Fibroblast of upper back skin (primary cell): ENCODE measurements around the gene APOBEC2.

Source experiments
- DNase-seq: peaks from one replicate; pipeline ENCODE4 v3.0.0-alpha.2; 2013

The APOBEC2 gene

GRCh38 chr6:41038205-41038604 lies 14.8 kb upstream of the APOBEC2 start:
- DNase-seq = no peak

GRCh38 chr6:41039060-41039998 lies 13.7 kb upstream of the APOBEC2 start, which contains the start of gene UNC5CL:
Gene UNC5CL (minus strand): TSS chr6:41039221. CDS start chr6:41035074, 4,147 bp downstream.
- DNase-seq = no peak

GRCh38 chr6:41040101-41040939 lies 12.7 kb upstream of the APOBEC2 start:
- DNase-seq = no peak

GRCh38 chr6:41040940-41041536 lies 12.0 kb upstream of the APOBEC2 start:
- DNase-seq = no peak

GRCh38 chr6:41042226-41043055 lies 10.6 kb upstream of the APOBEC2 start, which contains the start of gene TSPO2:
Gene TSPO2 (plus strand): TSS chr6:41042467. CDS start chr6:41042986, 519 bp downstream.
- no peak for DNase-seq

- no peak for DNase-seq
These were observed 9.9 kb upstream of the APOBEC2 start for GRCh38 chr6:41043151-41043550.

GRCh38 chr6:41045664-41046063 lies 7.3 kb upstream of the APOBEC2 start:
- DNase-seq = no peak

- DNase-seq = no peak
These were observed 6.9 kb upstream of the APOBEC2 start for GRCh38 chr6:41046084-41046483.

- no peak for DNase-seq
These were observed 5.7 kb upstream of the APOBEC2 start for GRCh38 chr6:41047306-41047705.

GRCh38 chr6:41047745-41048732 lies 5.0 kb upstream of the APOBEC2 start:
- DNase-seq = no peak

GRCh38 chr6:41049521-41049920 lies 3.5 kb upstream of the APOBEC2 start:
- peak; percentile 14 for DNase-seq

GRCh38 chr6:41049955-41050354 lies 3.0 kb upstream of the APOBEC2 start:
- DNase-seq = no peak

- DNase-seq = no peak
These were observed 2.5 kb upstream of the APOBEC2 start for GRCh38 chr6:41050536-41050935.

GRCh38 chr6:41051873-41052272 lies 1.1 kb upstream of the APOBEC2 start:
- no peak for DNase-seq

GRCh38 chr6:41054511-41054910 lies 1.5 kb downstream of the APOBEC2 start:
- no peak for DNase-seq

- DNase-seq = no peak
These were observed 2.1 kb downstream of the APOBEC2 start for GRCh38 chr6:41055149-41055548.

GRCh38 chr6:41056768-41057490 lies 3.9 kb downstream of the APOBEC2 start:
- DNase-seq = no peak

- DNase-seq = no peak
These were observed 5.8 kb downstream of the APOBEC2 start for GRCh38 chr6:41058783-41059181.

- peak; percentile 50 for DNase-seq
These were observed 6.6 kb downstream of the APOBEC2 start for GRCh38 chr6:41059556-41059955.

- DNase-seq = no peak
These were observed 8.3 kb downstream of the APOBEC2 start for GRCh38 chr6:41061196-41061726.
